Measurements from ENCODE around the gene UBXN11.

UBXN11 gene

GRCh38 chr1:26276432-26276838, 30.0 kb downstream of the UBXN11 start:
- Histone ChIP-seq H3K36me3 (ENCODE audit: control insufficient read depth, insufficient read depth, low read length) (peaks cover 58% of the 10 kb centered on the region), H3K27ac (ENCODE audit: low read depth, low read length) (no peak overlapping the region), H3K4me1 (ENCODE audit: control insufficient read depth, insufficient read depth, low read length) (peaks cover 22% of the 10 kb centered on the region), H3K27me3 (ENCODE audit: control insufficient read depth, insufficient read depth, low read length) (no peaks in the 10 kb centered on the region), H3K9me3 (ENCODE audit: control insufficient read depth, insufficient read depth, low read depth, low read length) (no peaks in the 10 kb centered on the region), H3K9ac (ENCODE audit: low read length) (peak overlapping the region; percentile 24), H3K4me3 (ENCODE audit: low read depth, low read length) (no peak overlapping the region)

DNA sequence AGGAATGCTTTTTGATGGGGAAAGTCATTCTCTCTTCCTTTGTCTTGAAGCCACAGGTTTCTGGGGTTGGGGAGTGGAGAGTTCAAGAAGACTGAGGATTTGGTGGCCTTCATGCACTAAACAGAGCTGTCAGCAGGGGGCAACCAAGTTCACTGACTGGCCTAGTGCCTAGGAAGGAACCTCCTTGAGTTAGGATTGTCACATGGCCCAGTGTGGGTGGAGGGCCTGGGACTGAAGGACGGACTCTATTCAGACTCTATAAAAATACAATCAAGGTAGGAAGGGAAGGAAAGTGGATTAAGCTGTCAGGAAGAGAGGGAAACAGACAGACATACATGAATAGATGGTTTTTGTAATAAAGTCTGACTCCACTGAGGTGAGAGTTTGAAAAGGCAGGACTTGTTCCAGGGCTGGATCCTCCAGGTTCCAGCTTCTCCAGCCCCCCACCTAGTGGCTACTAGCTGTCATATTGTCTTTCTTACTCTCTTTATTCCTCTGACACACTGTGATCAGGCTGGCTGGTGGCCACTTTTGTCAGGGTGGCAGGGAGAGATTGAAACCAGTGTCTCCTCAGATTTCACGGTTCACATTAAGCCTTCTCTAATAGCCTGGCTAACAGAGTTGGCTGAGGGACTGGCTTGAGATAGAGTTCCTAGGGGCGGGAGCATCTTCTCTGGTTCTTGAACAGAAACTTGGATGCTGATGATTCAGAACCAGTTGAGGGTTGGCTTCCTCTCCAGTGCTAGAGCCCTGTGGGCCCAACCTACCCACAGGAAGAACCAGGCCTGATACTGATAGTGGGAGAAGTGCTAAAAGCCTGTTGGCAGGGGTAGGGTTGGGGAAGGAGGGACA, 30.6 kb downstream of the UBXN11 start:
- Histone ChIP-seq H3K9me3 (ENCODE audit: control insufficient read depth, insufficient read depth, low read depth, low read length) (no peaks in the 10 kb centered on the region), H3K27ac (ENCODE audit: low read depth, low read length) (no peak overlapping the region), H3K4me1 (ENCODE audit: control insufficient read depth, insufficient read depth, low read length) (peaks cover 16% of the 10 kb centered on the region; the same call in 1 of the 2 replicates), H3K9ac (ENCODE audit: low read length) (no peak overlapping the region), H3K36me3 (ENCODE audit: control insufficient read depth, insufficient read depth, low read length) (peaks cover 64% of the 10 kb centered on the region), H3K27me3 (ENCODE audit: control insufficient read depth, insufficient read depth, low read length) (no peaks in the 10 kb centered on the region), H3K4me3 (ENCODE audit: low read depth, low read length) (no peak overlapping the region)

DNA sequence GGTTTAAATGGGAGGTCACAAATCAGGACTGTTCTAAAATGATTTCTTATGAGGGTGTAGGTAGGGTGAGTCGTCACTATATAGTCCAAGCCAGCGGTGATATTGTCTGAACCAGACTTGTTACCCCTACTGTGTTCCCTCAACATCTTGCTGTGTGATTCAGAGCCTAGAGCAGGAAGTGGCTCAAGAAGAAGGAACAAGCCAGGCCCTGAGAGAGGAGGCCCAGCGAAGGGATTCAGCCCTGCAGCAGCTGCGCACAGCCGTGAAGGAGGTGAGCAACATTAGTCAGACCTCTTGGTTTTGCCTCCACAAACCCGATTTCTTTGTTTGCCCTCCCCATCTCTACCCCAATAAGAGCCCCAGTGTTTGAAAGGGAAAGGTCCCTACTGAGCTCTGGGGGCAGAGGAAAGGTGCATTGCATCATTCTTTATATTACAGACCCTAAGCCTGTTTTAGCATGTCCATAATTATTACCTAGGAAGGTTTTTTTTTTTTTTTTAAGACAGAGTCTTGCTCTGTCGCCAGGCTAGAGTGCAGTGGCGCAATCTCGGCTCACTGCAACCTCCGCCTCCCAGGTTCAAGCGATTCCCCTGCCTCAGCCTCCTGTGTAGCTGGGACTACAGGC, 31.5 kb downstream of the UBXN11 start:
- Histone ChIP-seq H3K4me1 (ENCODE audit: control insufficient read depth, insufficient read depth, low read length) (peaks cover 13% of the 10 kb centered on the region; the same call in 1 of the 2 replicates), H3K36me3 (ENCODE audit: control insufficient read depth, insufficient read depth, low read length) (peaks cover 73% of the 10 kb centered on the region), H3K9me3 (ENCODE audit: control insufficient read depth, insufficient read depth, low read depth, low read length) (no peaks in the 10 kb centered on the region), H3K27ac (ENCODE audit: low read depth, low read length) (no peak overlapping the region), H3K4me3 (ENCODE audit: low read depth, low read length) (no peak overlapping the region), H3K9ac (ENCODE audit: low read length) (no peak overlapping the region), H3K27me3 (ENCODE audit: control insufficient read depth, insufficient read depth, low read length) (no peaks in the 10 kb centered on the region)

DNA sequence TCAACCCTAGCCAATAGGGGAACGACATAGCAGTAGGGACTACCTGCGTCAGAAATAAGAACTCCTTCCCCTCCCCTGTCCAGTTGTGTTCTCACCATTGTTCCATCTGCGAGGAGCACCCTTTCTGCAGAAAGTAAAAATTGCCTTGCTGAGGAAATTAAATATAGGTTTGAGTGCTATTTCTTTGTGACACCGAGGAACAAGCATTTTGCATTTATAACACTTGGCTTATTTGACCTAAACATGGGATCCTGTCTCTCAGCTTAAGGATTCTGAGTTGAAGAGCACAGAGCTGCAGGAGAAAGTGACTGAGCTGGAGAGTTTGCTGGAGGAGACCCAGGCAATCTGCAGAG, 37.3 kb downstream of the UBXN11 start:
- H3K27me3 ChIP-seq (ENCODE audit: control insufficient read depth, insufficient read depth, low read length): no peaks in the 10 kb centered on the region
- no peak overlapping the region for H3K27ac ChIP-seq (ENCODE audit: low read depth, low read length)
- peaks cover 80% of the 10 kb centered on the region for H3K36me3 ChIP-seq (ENCODE audit: control insufficient read depth, insufficient read depth, low read length)
- no peak overlapping the region for H3K9ac ChIP-seq (ENCODE audit: low read length)
- H3K4me1 ChIP-seq (ENCODE audit: control insufficient read depth, insufficient read depth, low read length): no peaks in the 10 kb centered on the region
- H3K9me3 ChIP-seq (ENCODE audit: control insufficient read depth, insufficient read depth, low read depth, low read length): peaks cover 14% of the 10 kb centered on the region; the same call in 1 of the 2 replicates
- no peak overlapping the region for H3K4me3 ChIP-seq (ENCODE audit: low read depth, low read length)

GRCh38 chr1:26268290-26269197, 37.9 kb downstream of the UBXN11 start:
- peaks cover 82% of the 10 kb centered on the region for H3K36me3 ChIP-seq (ENCODE audit: control insufficient read depth, insufficient read depth, low read length)
- no peak overlapping the region for H3K4me3 ChIP-seq (ENCODE audit: low read depth, low read length)
- no peak overlapping the region for H3K9ac ChIP-seq (ENCODE audit: low read length)
- H3K27me3 ChIP-seq (ENCODE audit: control insufficient read depth, insufficient read depth, low read length): no peaks in the 10 kb centered on the region
- no peak overlapping the region for H3K27ac ChIP-seq (ENCODE audit: low read depth, low read length)
- H3K9me3 ChIP-seq (ENCODE audit: control insufficient read depth, insufficient read depth, low read depth, low read length): peaks cover 14% of the 10 kb centered on the region; the same call in 1 of the 2 replicates
- no peaks in the 10 kb centered on the region for H3K4me1 ChIP-seq (ENCODE audit: control insufficient read depth, insufficient read depth, low read length)

- Histone ChIP-seq H3K9me3 (ENCODE audit: control insufficient read depth, insufficient read depth, low read depth, low read length) (peaks cover 14% of the 10 kb centered on the region; the same call in 1 of the 2 replicates), H3K36me3 (ENCODE audit: control insufficient read depth, insufficient read depth, low read length) (peaks cover 84% of the 10 kb centered on the region), H3K27ac (ENCODE audit: low read depth, low read length) (no peak overlapping the region), H3K4me3 (ENCODE audit: low read depth, low read length) (no peak overlapping the region), H3K27me3 (ENCODE audit: control insufficient read depth, insufficient read depth, low read length) (no peaks in the 10 kb centered on the region), H3K9ac (ENCODE audit: low read length) (no peak overlapping the region), H3K4me1 (ENCODE audit: control insufficient read depth, insufficient read depth, low read length) (no peaks in the 10 kb centered on the region)
Measured at GRCh38 chr1:26265405-26265804, 41.0 kb downstream of the UBXN11 start.

- H3K27ac ChIP-seq (ENCODE audit: low read depth, low read length): no peak overlapping the region
- H3K4me1 ChIP-seq (ENCODE audit: control insufficient read depth, insufficient read depth, low read length): no peaks in the 10 kb centered on the region
- H3K9me3 ChIP-seq (ENCODE audit: control insufficient read depth, insufficient read depth, low read depth, low read length): 0 out of 2 replicates have a peak, but pooled peaks cover 3% of the 10 kb centered on the region
- H3K4me3 ChIP-seq (ENCODE audit: low read depth, low read length): no peak overlapping the region
- H3K9ac ChIP-seq (ENCODE audit: low read length): no peak overlapping the region
- H3K27me3 ChIP-seq (ENCODE audit: control insufficient read depth, insufficient read depth, low read length): no peaks in the 10 kb centered on the region
- H3K36me3 ChIP-seq (ENCODE audit: control insufficient read depth, insufficient read depth, low read length): peaks cover 84% of the 10 kb centered on the region
Measured at GRCh38 chr1:26263212-26263611, 43.2 kb downstream of the UBXN11 start.

DNA sequence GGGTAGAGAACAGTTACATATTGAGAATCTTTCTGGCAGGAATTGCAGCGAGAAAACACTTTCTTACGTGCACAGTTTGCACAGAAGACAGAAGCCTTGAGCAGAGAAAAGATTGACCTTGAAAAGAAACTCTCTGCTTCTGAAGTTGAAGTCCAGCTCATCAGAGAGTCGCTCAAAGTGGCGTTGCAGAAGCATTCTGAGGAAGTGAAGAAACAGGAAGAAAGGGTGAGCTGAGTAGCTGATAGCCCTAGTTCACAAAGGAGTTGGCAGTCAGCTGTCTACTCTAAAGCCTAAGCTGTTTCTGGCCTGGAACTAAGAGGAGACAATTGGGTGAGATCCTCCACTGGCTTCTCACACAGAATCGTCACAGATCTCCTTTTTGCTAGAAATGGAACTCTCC, 46.9 kb downstream of the UBXN11 start:
- no peaks in the 10 kb centered on the region for H3K9me3 ChIP-seq (ENCODE audit: control insufficient read depth, insufficient read depth, low read depth, low read length)
- no peak overlapping the region for H3K9ac ChIP-seq (ENCODE audit: low read length)
- H3K4me3 ChIP-seq (ENCODE audit: low read depth, low read length): no peak overlapping the region
- H3K36me3 ChIP-seq (ENCODE audit: control insufficient read depth, insufficient read depth, low read length): peaks cover 89% of the 10 kb centered on the region
- no peak overlapping the region for H3K27ac ChIP-seq (ENCODE audit: low read depth, low read length)
- no peaks in the 10 kb centered on the region for H3K27me3 ChIP-seq (ENCODE audit: control insufficient read depth, insufficient read depth, low read length)
- H3K4me1 ChIP-seq (ENCODE audit: control insufficient read depth, insufficient read depth, low read length): no peaks in the 10 kb centered on the region

DNA sequence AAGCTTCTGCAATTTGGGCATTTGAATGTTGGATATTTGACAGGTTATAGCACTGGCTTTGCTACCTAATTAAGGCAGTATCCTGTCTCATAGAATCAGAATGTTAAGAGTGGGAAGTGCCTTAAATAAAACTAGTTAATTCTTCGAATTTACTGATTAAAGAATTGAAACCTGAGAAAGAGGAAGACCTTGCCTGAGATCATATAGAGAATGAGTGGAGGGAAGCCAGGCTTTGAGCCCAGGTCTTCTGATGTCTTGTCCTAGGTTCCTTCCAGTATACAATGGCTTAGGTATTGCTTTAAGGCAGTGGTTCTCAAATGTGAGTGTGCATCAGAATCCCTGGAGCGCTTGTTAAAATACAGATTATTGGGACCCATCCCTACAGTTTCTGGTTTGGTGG, 47.4 kb downstream of the UBXN11 start:
- Histone ChIP-seq H3K9ac (ENCODE audit: low read length) (no peak overlapping the region), H3K36me3 (ENCODE audit: control insufficient read depth, insufficient read depth, low read length) (peaks cover 89% of the 10 kb centered on the region), H3K27me3 (ENCODE audit: control insufficient read depth, insufficient read depth, low read length) (no peaks in the 10 kb centered on the region)

DNA sequence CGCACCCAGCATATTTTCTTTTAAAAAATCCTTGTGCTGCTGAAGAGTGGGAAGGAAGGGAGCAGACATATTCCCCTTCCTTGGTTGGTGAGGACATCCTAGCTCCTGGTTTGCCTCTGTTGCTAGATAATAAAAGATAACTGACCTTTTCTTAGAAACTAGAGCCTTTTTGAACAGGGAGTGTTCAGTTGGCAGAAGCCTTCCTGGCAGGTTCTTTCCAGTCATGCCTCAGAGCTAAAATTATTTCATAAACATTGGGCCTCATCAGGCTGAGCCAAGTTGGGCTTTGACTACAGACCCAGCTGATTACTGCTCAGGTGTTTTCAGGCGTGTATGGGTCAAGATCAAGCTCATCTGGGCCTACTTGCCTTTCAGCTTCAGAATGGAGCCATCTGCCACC, 49.2 kb downstream of the UBXN11 start:
- Histone ChIP-seq H3K4me1 (ENCODE audit: control insufficient read depth, insufficient read depth, low read length) (no peaks in the 10 kb centered on the region), H3K36me3 (ENCODE audit: control insufficient read depth, insufficient read depth, low read length) (peaks cover 78% of the 10 kb centered on the region), H3K9me3 (ENCODE audit: control insufficient read depth, insufficient read depth, low read depth, low read length) (no peaks in the 10 kb centered on the region), H3K27ac (ENCODE audit: low read depth, low read length) (no peak overlapping the region), H3K4me3 (ENCODE audit: low read depth, low read length) (no peak overlapping the region), H3K9ac (ENCODE audit: low read length) (no peak overlapping the region), H3K27me3 (ENCODE audit: control insufficient read depth, insufficient read depth, low read length) (no peaks in the 10 kb centered on the region)

More for the DNA sequence above, 47.4 kb downstream of the UBXN11 start:
- Histone ChIP-seq H3K27ac (ENCODE audit: low read depth, low read length) (no peak overlapping the region), H3K4me3 (ENCODE audit: low read depth, low read length) (no peak overlapping the region), H3K9me3 (ENCODE audit: control insufficient read depth, insufficient read depth, low read depth, low read length) (no peaks in the 10 kb centered on the region), H3K4me1 (ENCODE audit: control insufficient read depth, insufficient read depth, low read length) (no peaks in the 10 kb centered on the region)
